Testis (tissue), 2 donors: ENCODE measurements around the gene ICAM5.

Experiments used
- CTCF ChIP-seq, 3 experiments: fragments of 450-650 bp in 2 of 3; fragments of 200-600 bp in 1 of 3; sonication (generic) in 1 of 3; IDR thresholded peaks; one replicate each; pipeline ENCODE4 v1.5.1; 2016 to 2019; ENCODE audit warnings: antibody characterized with exemption in 3 of 3, mild to moderate bottlenecking in 2 of 3, moderate library complexity in 1 of 3
- POLR2A ChIP-seq: fragments of 450-650 bp; IDR thresholded peaks from one replicate; pipeline ENCODE4 v1.6.1; 2017; ENCODE audit warnings: antibody characterized with exemption, mild to moderate bottlenecking, moderate library complexity

GRCh38 chr19:10274589-10274988 lies 15.2 kb upstream of the ICAM5 start:
- TF ChIP-seq CTCF (IDR thresholded peaks at IDR 0.05) (no peak), POLR2A (no peak)
